ENCODE results near the gene HSP90AB1.

Gene HSP90AB1

DNA sequence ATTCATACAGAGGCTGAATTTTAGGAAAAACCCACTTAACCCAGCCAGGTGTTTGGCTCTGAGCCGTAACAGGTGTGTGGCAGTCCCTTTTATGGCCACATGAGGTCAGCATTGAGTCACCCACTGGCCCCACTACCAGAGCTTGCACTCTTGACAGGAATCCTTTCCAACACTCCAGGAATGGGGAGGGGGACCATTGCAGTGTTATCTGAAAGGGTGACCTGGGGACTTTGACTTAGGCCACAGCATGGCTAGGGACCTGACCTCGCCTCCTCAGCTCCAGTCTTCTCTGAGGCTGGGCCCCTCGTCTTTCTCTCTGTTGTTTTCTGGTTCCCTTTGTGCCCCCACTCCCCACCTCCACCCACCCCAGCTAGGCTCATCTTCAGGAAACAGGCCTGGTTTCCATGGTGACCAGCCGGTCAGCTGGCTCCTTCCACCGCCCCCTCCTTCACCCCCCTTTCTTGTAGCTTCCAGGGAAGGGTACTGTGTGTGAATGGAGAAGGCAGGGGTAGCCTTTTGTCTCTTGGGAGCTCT, 21.3 kb downstream of the HSP90AB1 start:
- peaks cover 7% of the 10 kb centered on the region for H3K27me3 ChIP-seq (ENCODE audit: low read depth, low read length)
- TF ChIP-seq EZH2phosphoT487 (IDR thresholded peaks at IDR 0.05; ENCODE audit: low read depth) = no peak
- TF ChIP-seq, protein P1, sequence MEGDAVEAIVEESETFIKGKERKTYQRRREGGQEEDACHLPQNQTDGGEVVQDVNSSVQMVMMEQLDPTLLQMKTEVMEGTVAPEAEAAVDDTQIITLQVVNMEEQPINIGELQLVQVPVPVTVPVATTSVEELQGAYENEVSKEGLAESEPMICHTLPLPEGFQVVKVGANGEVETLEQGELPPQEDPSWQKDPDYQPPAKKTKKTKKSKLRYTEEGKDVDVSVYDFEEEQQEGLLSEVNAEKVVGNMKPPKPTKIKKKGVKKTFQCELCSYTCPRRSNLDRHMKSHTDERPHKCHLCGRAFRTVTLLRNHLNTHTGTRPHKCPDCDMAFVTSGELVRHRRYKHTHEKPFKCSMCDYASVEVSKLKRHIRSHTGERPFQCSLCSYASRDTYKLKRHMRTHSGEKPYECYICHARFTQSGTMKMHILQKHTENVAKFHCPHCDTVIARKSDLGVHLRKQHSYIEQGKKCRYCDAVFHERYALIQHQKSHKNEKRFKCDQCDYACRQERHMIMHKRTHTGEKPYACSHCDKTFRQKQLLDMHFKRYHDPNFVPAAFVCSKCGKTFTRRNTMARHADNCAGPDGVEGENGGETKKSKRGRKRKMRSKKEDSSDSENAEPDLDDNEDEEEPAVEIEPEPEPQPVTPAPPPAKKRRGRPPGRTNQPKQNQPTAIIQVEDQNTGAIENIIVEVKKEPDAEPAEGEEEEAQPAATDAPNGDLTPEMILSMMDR (IDR thresholded peaks at IDR 0.05; ENCODE audit: low read depth, low read length) = peak; percentile 98
- H3K4me2 ChIP-seq (ENCODE audit: low read length) = peak overlapping the region; percentile 70
- H2AFZ ChIP-seq (ENCODE audit: low read depth, low read length) = no peak overlapping the region
- H3K4me3 ChIP-seq (ENCODE audit: low read length) = no peak overlapping the region
- no peak overlapping the region for H3K9ac ChIP-seq (ENCODE audit: low read length)
- peaks cover 18% of the 10 kb centered on the region for H3K36me3 ChIP-seq (replicated peaks; ENCODE audit: low read depth, low read length)
- no peaks in the 10 kb centered on the region for H3K9me3 ChIP-seq (ENCODE audit: insufficient read depth, low read length)
- H3K79me2 ChIP-seq (ENCODE audit: low read length) = peaks cover 22% of the 10 kb centered on the region
- no peaks in the 10 kb centered on the region for H4K20me1 ChIP-seq (ENCODE audit: insufficient read depth, low read length)
- no peak overlapping the region for H3K27ac ChIP-seq (ENCODE audit: low read length)
- H3K4me1 ChIP-seq (ENCODE audit: low read length) = peaks cover 50% of the 10 kb centered on the region

DNA sequence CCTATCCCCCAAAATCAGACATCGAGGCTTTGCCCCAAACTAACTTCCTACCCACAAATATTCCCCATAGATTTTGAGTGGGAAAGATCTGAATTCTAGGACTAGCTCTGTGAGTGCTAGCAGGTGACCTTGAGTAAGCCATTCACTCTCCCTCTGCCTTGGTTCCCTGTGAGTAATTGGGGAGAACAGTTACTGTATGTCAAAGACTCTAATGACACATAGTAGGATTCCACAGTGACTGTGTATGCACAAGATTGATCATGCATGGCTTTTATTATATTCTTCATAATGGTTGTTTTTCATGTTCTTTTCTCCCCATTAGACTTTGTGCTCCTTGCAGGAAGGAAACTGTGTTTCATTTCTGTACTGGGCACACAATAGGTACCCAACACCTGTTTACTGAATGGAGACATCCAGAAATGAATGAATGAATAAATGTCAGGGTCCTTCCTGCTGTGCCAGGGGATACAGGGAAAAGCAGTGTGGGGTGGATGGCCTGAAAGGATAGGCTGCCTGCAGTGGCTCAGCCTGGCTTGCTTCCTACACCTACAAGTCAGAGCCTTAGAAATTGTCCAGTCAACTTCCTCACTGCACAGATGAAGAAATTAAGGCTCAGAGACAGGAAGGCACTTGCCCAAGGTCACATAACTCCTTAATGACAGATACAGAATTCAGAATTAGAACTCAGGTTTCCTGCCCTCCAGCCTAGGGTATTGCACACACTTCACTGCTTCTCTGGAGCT, 22.4 kb downstream of the HSP90AB1 start:
- H3K9ac ChIP-seq (ENCODE audit: low read length) = no peak overlapping the region
- H3K4me3 ChIP-seq (ENCODE audit: low read length) = peak overlapping the region; percentile 57
- no peaks in the 10 kb centered on the region for H3K9me3 ChIP-seq (ENCODE audit: insufficient read depth, low read length)
- no peak overlapping the region for H3K27ac ChIP-seq (ENCODE audit: low read length)
- TF ChIP-seq, protein P1 (IDR thresholded peaks at IDR 0.05; ENCODE audit: low read depth, low read length) = no peak
- no peak for TF ChIP-seq EZH2phosphoT487 (IDR thresholded peaks at IDR 0.05; ENCODE audit: low read depth)
- H2AFZ ChIP-seq (ENCODE audit: low read depth, low read length) = no peak overlapping the region
- H3K36me3 ChIP-seq (replicated peaks; ENCODE audit: low read depth, low read length) = peaks cover 8% of the 10 kb centered on the region
- peaks cover 10% of the 10 kb centered on the region for H3K79me2 ChIP-seq (ENCODE audit: low read length)
- peaks cover 50% of the 10 kb centered on the region for H3K4me1 ChIP-seq (ENCODE audit: low read length)
- peak overlapping the region; percentile 70 for H3K4me2 ChIP-seq (ENCODE audit: low read length)
- H3K27me3 ChIP-seq (ENCODE audit: low read depth, low read length) = peaks cover 7% of the 10 kb centered on the region
- no peaks in the 10 kb centered on the region for H4K20me1 ChIP-seq (ENCODE audit: insufficient read depth, low read length)

- peak within 1 kb of the TSS; percentile 72 for H3K4me3 ChIP-seq (ENCODE audit: low read length)
- H3K27ac ChIP-seq (ENCODE audit: low read length) = no peak within 1 kb of the TSS
- TF ChIP-seq EZH2phosphoT487 (IDR thresholded peaks at IDR 0.05; ENCODE audit: low read depth) = no peak
- TF ChIP-seq, protein P1 (IDR thresholded peaks at IDR 0.05; ENCODE audit: low read depth, low read length) = no peak
- H3K9me3 ChIP-seq (ENCODE audit: insufficient read depth, low read length) = no peaks in the 10 kb centered on the region
- H4K20me1 ChIP-seq (ENCODE audit: insufficient read depth, low read length) = no peaks in the 10 kb centered on the region
- peaks cover 7% of the 10 kb centered on the region for H3K27me3 ChIP-seq (ENCODE audit: low read depth, low read length)
- peaks cover 50% of the 10 kb centered on the region for H3K4me1 ChIP-seq (ENCODE audit: low read length)
- H2AFZ ChIP-seq (ENCODE audit: low read depth, low read length) = no peak within 1 kb of the TSS
- H3K36me3 ChIP-seq (replicated peaks; ENCODE audit: low read depth, low read length) = peaks cover 1% of the 10 kb centered on the region
- H3K4me2 ChIP-seq (ENCODE audit: low read length) = peak within 1 kb of the TSS; percentile 70
- peaks cover 4% of the 10 kb centered on the region for H3K79me2 ChIP-seq (ENCODE audit: low read length)
- H3K9ac ChIP-seq (ENCODE audit: low read length) = 0 out of 2 replicates have a peak within 1 kb of the TSS, but pooled peaks have one; percentile 8
These were observed 23.1 kb downstream of the HSP90AB1 start, which contains the start of gene TMEM151B for GRCh38 chr6:44269921-44270525. Gene TMEM151B, plus strand, starts transcription at chr6:44270450. Its CDS starts 293 bp downstream, at chr6:44270743.
